ENCODE measurements around the gene TIMM44.
A peak's percentile ranks its signal among the peaks of the same experiment; 100 is the strongest.
"Not testable (repeated sequence)": the region's sequence is repeated elsewhere in the genome, so short reads cannot be mapped to it uniquely, and the experiment has no call there.

The TIMM44 gene

DNA sequence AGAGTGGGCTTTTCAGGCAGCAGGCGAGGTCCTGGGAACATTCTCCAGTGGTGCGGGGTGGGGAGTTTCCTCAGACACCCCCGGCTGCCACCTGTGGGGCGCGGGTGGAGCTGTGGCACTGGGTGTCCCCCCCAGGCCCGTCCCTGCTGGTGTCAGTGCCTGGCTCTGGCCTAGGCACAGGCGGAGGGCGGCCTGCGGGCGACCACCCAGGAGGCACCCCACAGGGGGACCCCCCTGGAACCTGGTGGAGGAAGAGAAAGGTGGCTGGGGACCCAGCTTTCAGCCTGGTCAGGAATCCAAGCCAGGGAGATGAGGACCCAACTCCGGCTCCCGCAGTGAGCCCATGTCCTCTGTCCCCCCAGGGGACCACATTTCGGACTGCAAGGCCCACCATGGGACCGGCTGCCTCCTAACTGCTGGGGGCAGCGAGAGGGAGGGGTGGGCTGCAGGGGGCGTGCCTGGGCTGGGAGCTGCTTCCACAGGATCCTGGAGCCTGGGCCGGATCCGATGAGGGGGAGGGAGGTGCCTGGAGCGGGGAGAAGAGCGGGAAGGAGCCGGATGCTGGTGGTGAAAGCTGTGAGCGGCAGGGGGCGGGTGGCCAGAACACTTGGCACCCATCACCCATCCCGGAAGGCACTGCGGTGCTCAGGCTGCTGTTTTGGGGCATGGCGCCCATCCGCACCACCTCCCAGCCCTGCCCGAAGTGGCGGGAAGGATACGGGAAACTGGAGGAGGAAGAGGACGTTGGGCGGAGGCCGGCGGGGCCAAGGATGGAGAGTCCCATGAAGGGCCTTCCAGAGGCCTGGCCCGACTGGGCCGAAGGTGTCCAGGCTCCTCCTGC is 12.0 kb downstream of the TIMM44 start:
- no CpG with 5 or more reads among the region's 36 CpGs for WGBS (ENCODE audit: insufficient coverage, insufficient read length)
- DNase-seq (ENCODE audit: low read depth, low spot score) = no peak
- peaks cover 51% of the 10 kb centered on the region for H3K36me3 ChIP-seq (ENCODE audit: control insufficient read depth, insufficient read depth, low read length)
- 0 out of 2 replicates have a peak, but pooled peaks cover 1% of the 10 kb centered on the region for H3K4me1 ChIP-seq (ENCODE audit: control insufficient read depth, insufficient read depth, low read length)
- H3K27me3 ChIP-seq (ENCODE audit: control insufficient read depth, insufficient read depth, low read length) = no peaks in the 10 kb centered on the region
- no peak overlapping the region for H3K4me3 ChIP-seq (ENCODE audit: low read length)
- no peak overlapping the region for H3K27ac ChIP-seq (ENCODE audit: low read length)
- no peaks in the 10 kb centered on the region for H3K9me3 ChIP-seq (ENCODE audit: control insufficient read depth, insufficient read depth, low read length)

DNA sequence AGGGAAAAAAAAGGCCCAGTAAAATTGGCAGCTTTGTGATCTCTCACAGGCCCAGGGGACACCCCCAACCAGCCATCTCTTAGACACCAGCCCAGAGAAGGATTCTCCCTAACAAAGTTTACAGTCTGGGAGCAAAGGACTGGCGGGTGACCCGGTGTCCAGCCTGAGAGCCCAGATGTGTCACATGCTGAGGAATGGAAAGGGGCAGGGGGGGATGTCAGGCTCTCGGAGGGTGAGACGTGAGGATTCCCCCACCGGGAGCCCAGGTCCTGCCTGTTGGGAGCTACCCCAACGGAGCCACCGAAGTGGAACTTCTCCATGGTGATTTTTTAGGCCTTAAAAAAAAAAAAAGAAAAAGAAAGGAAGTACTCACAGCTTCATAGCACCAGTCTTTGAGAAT is 12.7 kb downstream of the TIMM44 start:
- Histone ChIP-seq H3K36me3 (ENCODE audit: control insufficient read depth, insufficient read depth, low read length) (peaks cover 49% of the 10 kb centered on the region), H3K4me1 (ENCODE audit: control insufficient read depth, insufficient read depth, low read length) (0 out of 2 replicates have a peak, but pooled peaks cover 3% of the 10 kb centered on the region), H3K27me3 (ENCODE audit: control insufficient read depth, insufficient read depth, low read length) (no peaks in the 10 kb centered on the region), H3K27ac (ENCODE audit: low read length) (no peak overlapping the region), H3K9me3 (ENCODE audit: control insufficient read depth, insufficient read depth, low read length) (no peaks in the 10 kb centered on the region), H3K4me3 (ENCODE audit: low read length) (no peak overlapping the region)
- no CpG with 5 or more reads among the region's 7 CpGs for WGBS (ENCODE audit: insufficient coverage, insufficient read length)
- no peak for DNase-seq (ENCODE audit: low read depth, low spot score)

- not testable (repeated sequence) for DNase-seq (ENCODE audit: low read depth, low spot score); H3K27me3 ChIP-seq (ENCODE audit: control insufficient read depth, insufficient read depth, low read length); H3K9me3 ChIP-seq (ENCODE audit: control insufficient read depth, insufficient read depth, low read length); H3K27ac ChIP-seq (ENCODE audit: low read length); H3K4me3 ChIP-seq (ENCODE audit: low read length); H3K4me1 ChIP-seq (ENCODE audit: control insufficient read depth, insufficient read depth, low read length)
- H3K36me3 ChIP-seq (ENCODE audit: control insufficient read depth, insufficient read depth, low read length) = peaks cover 43% of the 10 kb centered on the region
- WGBS (ENCODE audit: insufficient coverage, insufficient read length) = no CpG with 5 or more reads among the region's 11 CpGs
These were observed 13.4 kb downstream of the TIMM44 start for GRCh38 chr19:7930030-7930429.

- H3K4me3 ChIP-seq (ENCODE audit: low read length) = no peak overlapping the region
- no CpG with 5 or more reads among the region's 24 CpGs for WGBS (ENCODE audit: insufficient coverage, insufficient read length)
- no peak for DNase-seq (ENCODE audit: low read depth, low spot score)
- 0 out of 2 replicates have a peak, but pooled peaks cover 5% of the 10 kb centered on the region for H3K4me1 ChIP-seq (ENCODE audit: control insufficient read depth, insufficient read depth, low read length)
- H3K27ac ChIP-seq (ENCODE audit: low read length) = no peak overlapping the region
- no peaks in the 10 kb centered on the region for H3K9me3 ChIP-seq (ENCODE audit: control insufficient read depth, insufficient read depth, low read length)
- H3K27me3 ChIP-seq (ENCODE audit: control insufficient read depth, insufficient read depth, low read length) = no peaks in the 10 kb centered on the region
- H3K36me3 ChIP-seq (ENCODE audit: control insufficient read depth, insufficient read depth, low read length) = peaks cover 37% of the 10 kb centered on the region
These were observed 14.4 kb downstream of the TIMM44 start for GRCh38 chr19:7928741-7929701.

DNA sequence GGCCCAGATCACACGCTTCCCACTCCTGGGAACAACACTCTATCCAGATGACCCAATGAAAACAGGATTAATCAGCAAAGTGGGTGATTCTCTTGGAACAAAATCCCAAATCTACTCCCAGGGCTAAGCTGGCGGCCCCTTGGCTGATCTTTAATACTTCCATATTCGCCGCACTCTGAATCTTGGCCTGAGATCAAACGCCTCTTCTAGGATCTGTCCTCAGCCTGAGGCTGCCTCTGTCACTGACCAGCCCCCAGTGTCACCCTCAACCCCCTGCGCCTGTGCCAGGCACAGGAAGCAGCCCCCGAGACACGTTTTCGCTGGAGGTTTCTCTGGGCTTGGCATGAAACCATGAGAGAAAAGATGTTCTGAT is 15.1 kb downstream of the TIMM44 start:
- Histone ChIP-seq H3K4me3 (ENCODE audit: low read length) (no peak overlapping the region), H3K27ac (ENCODE audit: low read length) (no peak overlapping the region), H3K9me3 (ENCODE audit: control insufficient read depth, insufficient read depth, low read length) (no peaks in the 10 kb centered on the region), H3K27me3 (ENCODE audit: control insufficient read depth, insufficient read depth, low read length) (no peaks in the 10 kb centered on the region), H3K36me3 (ENCODE audit: control insufficient read depth, insufficient read depth, low read length) (peaks cover 30% of the 10 kb centered on the region), H3K4me1 (ENCODE audit: control insufficient read depth, insufficient read depth, low read length) (0 out of 2 replicates have a peak, but pooled peaks cover 5% of the 10 kb centered on the region)
- no CpG with 5 or more reads among the region's 9 CpGs for WGBS (ENCODE audit: insufficient coverage, insufficient read length)
- no peak for DNase-seq (ENCODE audit: low read depth, low spot score)

DNA sequence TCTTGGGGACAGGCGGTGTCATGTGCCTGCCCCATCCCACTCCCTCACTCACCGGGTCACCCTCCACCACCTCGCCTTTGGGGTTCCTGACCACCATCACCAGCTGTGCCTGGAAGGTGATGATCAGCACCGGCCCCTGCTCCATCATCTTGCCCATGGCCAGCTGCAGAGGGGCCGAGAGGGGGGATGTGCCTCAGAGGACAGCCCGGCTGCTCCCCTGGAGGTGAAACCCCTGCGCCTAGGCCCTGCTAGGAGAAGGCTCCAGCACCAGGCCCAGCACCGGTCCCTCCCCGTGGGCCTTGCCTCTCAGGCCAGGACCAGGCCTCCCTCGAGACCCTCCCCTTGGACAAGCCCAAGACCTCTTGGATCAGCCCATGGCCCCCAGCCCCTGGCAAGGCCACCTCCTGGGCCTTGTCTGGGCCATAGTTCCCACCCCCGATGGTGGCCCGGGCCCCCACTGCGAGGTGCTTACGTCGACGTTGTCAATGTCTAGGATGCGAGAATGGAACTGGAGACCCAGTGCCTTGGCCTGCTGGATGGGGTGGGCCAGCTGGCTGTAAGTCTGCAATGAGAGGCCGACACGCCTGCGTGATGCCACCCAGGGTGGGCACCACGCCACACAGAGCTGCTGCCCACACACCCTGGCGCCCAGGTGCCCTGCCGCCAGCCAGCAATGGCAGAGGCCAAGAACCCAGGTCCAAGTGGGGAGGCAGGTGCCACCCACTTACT is 15.7 kb downstream of the TIMM44 start:
- no peak overlapping the region for H3K27ac ChIP-seq (ENCODE audit: low read length)
- H3K9me3 ChIP-seq (ENCODE audit: control insufficient read depth, insufficient read depth, low read length) = no peaks in the 10 kb centered on the region
- 0 out of 2 replicates have a peak, but pooled peaks cover 5% of the 10 kb centered on the region for H3K4me1 ChIP-seq (ENCODE audit: control insufficient read depth, insufficient read depth, low read length)
- H3K36me3 ChIP-seq (ENCODE audit: control insufficient read depth, insufficient read depth, low read length) = peaks cover 24% of the 10 kb centered on the region
- no peaks in the 10 kb centered on the region for H3K27me3 ChIP-seq (ENCODE audit: control insufficient read depth, insufficient read depth, low read length)
- WGBS (ENCODE audit: insufficient coverage, insufficient read length) = no CpG with 5 or more reads among the region's 23 CpGs
- H3K4me3 ChIP-seq (ENCODE audit: low read length) = no peak overlapping the region
- DNase-seq (ENCODE audit: low read depth, low spot score) = no peak

GRCh38 chr19:7926727-7927604 is 16.5 kb downstream of the TIMM44 start:
- Histone ChIP-seq H3K27me3 (ENCODE audit: control insufficient read depth, insufficient read depth, low read length) (no peaks in the 10 kb centered on the region), H3K36me3 (ENCODE audit: control insufficient read depth, insufficient read depth, low read length) (peaks cover 19% of the 10 kb centered on the region), H3K9me3 (ENCODE audit: control insufficient read depth, insufficient read depth, low read length) (no peaks in the 10 kb centered on the region), H3K4me3 (ENCODE audit: low read length) (no peak overlapping the region), H3K27ac (ENCODE audit: low read length) (no peak overlapping the region), H3K4me1 (ENCODE audit: control insufficient read depth, insufficient read depth, low read length) (0 out of 2 replicates have a peak, but pooled peaks cover 5% of the 10 kb centered on the region)
- DNase-seq (ENCODE audit: low read depth, low spot score) = no peak
- WGBS (ENCODE audit: insufficient coverage, insufficient read length) = no CpG with 5 or more reads among the region's 32 CpGs

DNA sequence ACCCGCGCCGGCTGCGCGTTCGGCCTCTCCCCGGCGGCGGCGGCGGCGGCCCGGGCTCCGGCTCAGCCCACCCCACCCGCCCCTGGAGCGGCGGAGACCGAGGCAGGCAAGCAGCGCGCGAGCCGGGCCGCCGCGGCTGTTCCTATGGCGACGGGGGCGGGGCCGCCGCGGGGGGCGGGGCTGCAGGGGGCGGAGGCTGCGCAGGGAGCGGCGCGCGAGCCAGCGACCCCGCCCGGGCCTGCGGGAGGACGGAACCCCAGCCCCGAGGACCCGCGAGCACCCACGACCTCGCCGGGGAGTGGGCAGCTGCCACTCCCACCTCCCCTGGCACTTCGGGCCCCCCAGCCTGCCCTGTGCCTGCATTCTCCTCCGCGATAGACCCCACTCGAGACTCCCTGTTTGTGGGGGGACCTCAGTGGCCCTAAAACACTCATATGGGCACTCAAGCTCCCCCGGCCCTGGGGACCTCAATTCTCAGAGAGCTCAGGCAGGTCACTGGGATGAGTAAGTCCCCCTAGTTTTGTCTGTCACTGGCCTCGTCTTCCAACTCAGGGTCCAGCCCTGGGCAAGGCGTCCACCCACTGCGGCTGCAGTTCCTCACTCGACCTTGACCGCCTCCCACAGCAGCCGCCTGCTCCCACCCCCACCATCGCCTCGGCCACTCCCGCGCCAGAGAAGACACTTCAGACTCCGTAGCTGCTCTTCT is 17.3 kb downstream of the TIMM44 start, which contains the start of gene CTXN1:
TSS of gene CTXN1 (minus strand) at position 115 of the 706 bp plus-strand sequence. CDS start 597 bp downstream, outside the sequence.
- 0 out of 2 replicates have a peak, but pooled peaks cover 5% of the 10 kb centered on the region for H3K4me1 ChIP-seq (ENCODE audit: control insufficient read depth, insufficient read depth, low read length)
- DNase-seq (ENCODE audit: low read depth, low spot score) = no peak
- H3K27me3 ChIP-seq (ENCODE audit: control insufficient read depth, insufficient read depth, low read length) = no peaks in the 10 kb centered on the region
- no peak within 1 kb of the TSS for H3K27ac ChIP-seq (ENCODE audit: low read length)
- H3K36me3 ChIP-seq (ENCODE audit: control insufficient read depth, insufficient read depth, low read length) = peaks cover 11% of the 10 kb centered on the region
- no CpG with 5 or more reads among the region's 65 CpGs for WGBS (ENCODE audit: insufficient coverage, insufficient read length)
- peak within 1 kb of the TSS; percentile 50 for H3K4me3 ChIP-seq (ENCODE audit: low read length)
- no peaks in the 10 kb centered on the region for H3K9me3 ChIP-seq (ENCODE audit: control insufficient read depth, insufficient read depth, low read length)

Measured in iPS DF 6.9 (cell line).